Keratinocyte (primary cell): ENCODE data around the gene TOM1L2. TPM values are rescaled to one million over a fixed set of nuclear protein-coding genes. Genes with fewer than 3 reads are reported as not detected.

ENCODE experiments used
- DNase-seq: peaks from one replicate; pipeline ENCODE4 v3.0.0-alpha.2; 2011; ENCODE audit warnings: low read depth, missing footprints, low spot score
- FAIRE-seq: peaks from 2 replicates; lab custom pipeline; 2011; peaks lifted over from hg19 to GRCh38; lab: Jason Lieb, UNC
- H2AFZ ChIP-seq: 2 replicates; pipeline ENCODE4 v1.6.0; 2012; ENCODE audit warnings: low read length, control low read depth, inconsistent platforms; ENCODE audit not compliant: control insufficient read depth
- H3K27ac ChIP-seq: 2 replicates; pipeline ENCODE4 v1.5.1; 2011; ENCODE audit warnings: low read length; ENCODE audit not compliant: control insufficient read depth, insufficient read depth
- H3K27me3 ChIP-seq: 3 replicates; pipeline ENCODE4 v1.6.0; 2011; ENCODE audit warnings: low read length; ENCODE audit not compliant: control insufficient read depth, insufficient read depth; ENCODE audit errors: extremely low read depth
- H3K36me3 ChIP-seq, 2 experiments: 2 replicates in 1 of 2; 3 replicates in 1 of 2; pipeline ENCODE4 v1.5.1; 2011; ENCODE audit warnings: low read length in 2 of 2, mild to moderate bottlenecking in 1 of 2; ENCODE audit not compliant: control insufficient read depth in 2 of 2, insufficient read depth in 2 of 2; ENCODE audit errors: extremely low read depth in 1 of 2
- H3K4me1 ChIP-seq: 3 replicates; pipeline ENCODE4 v1.5.1; 2011; ENCODE audit warnings: low read length; ENCODE audit not compliant: control insufficient read depth, insufficient read depth; ENCODE audit errors: extremely low read depth
- H3K4me2 ChIP-seq: 3 replicates; pipeline ENCODE4 v1.6.0; 2011; ENCODE audit warnings: low read depth, low read length; ENCODE audit not compliant: control insufficient read depth, insufficient read depth; ENCODE audit errors: extremely low read depth
- H3K4me3 ChIP-seq, 3 experiments: fragments of 200-600 bp in 1 of 3; sonication (generic) in 1 of 3; 2 replicates in 2 of 3; 3 replicates in 1 of 3; pipeline ENCODE4 v1.5.1; 2011 to 2016; ENCODE audit warnings: low read length in 3 of 3, mild to moderate bottlenecking in 3 of 3, control low read depth in 2 of 3, inconsistent platforms in 1 of 3, low read depth in 1 of 3, mixed read lengths in 1 of 3, mixed run types in 1 of 3, moderate library complexity in 1 of 3; ENCODE audit not compliant: control insufficient read depth in 2 of 3, insufficient read depth in 2 of 3; ENCODE audit errors: extremely low read depth in 1 of 3
- H3K79me2 ChIP-seq: 2 replicates; pipeline ENCODE4 v1.6.0; 2012; ENCODE audit warnings: low read length; ENCODE audit not compliant: control insufficient read depth, insufficient read depth
- H3K9ac ChIP-seq: 3 replicates; pipeline ENCODE4 v1.6.0; 2011; ENCODE audit warnings: low read length; ENCODE audit not compliant: control insufficient read depth, insufficient read depth; ENCODE audit errors: extremely low read depth
- H3K9me1 ChIP-seq: 3 replicates; pipeline ENCODE4 v1.6.0; 2011; ENCODE audit warnings: low read length; ENCODE audit not compliant: control insufficient read depth, insufficient read depth; ENCODE audit errors: extremely low read depth
- H3K9me3 ChIP-seq: 2 replicates; pipeline ENCODE4 v1.5.1; 2012; ENCODE audit warnings: low read depth, low read length; ENCODE audit not compliant: control insufficient read depth
- H4K20me1 ChIP-seq: 3 replicates; pipeline ENCODE4 v1.6.0; 2011; ENCODE audit warnings: low read length; ENCODE audit not compliant: control insufficient read depth, insufficient read depth; ENCODE audit errors: extremely low read depth
- CTCF ChIP-seq, 3 experiments: IDR thresholded peaks in 1 of 3; conservative IDR thresholded peaks in 1 of 3; optimal IDR thresholded peaks in 1 of 3; 2 replicates in 2 of 3; 3 replicates in 1 of 3; pipeline versions ENCODE3 to v1.5.1; 2011; ENCODE audit warnings: low read length in 3 of 3, mild to moderate bottlenecking in 3 of 3, moderate library complexity in 2 of 3, control low read depth in 1 of 3, inconsistent platforms in 1 of 3; ENCODE audit not compliant: insufficient read depth in 2 of 3; ENCODE audit errors: extremely low read depth in 1 of 3
- EZH2 ChIP-seq: IDR thresholded peaks from one replicate; pipeline ENCODE4 v1.6.1; 2012; ENCODE audit warnings: inconsistent platforms, mild to moderate bottlenecking, low read length, moderate library complexity
- dilution Hi-C: fragments of 300-500 bp; cut with MboI; formaldehyde crosslinking; loops from one replicate; pipeline ENCODE4 v1.7.0; 2020; ENCODE audit warnings: low sequenced_read_pairs; ENCODE audit not compliant: extremely low pct_ligation_motif_present
- polyA plus RNA-seq, 5 experiments: library from polyadenylated mRNA; depleted of rRNA in 3 of 5; stranded (reverse) in 3 of 5; stranded (forward) in 1 of 5; unstranded in 1 of 5; fragments of >200 nt; gene quantifications; 1 replicate in 1 of 5; 2 replicates in 3 of 5; 3 replicates in 1 of 5; pipeline versions ENCODE4 v1.2.1 to v1.2.3, GENCODE V29; 2011 to 2012; ENCODE audit warnings: missing spikeins in 2 of 5, low read depth in 1 of 5, low replicate concordance in 1 of 5

TOM1L2 gene
- polyA plus RNA-seq, 1 donor (not counting 4 experiments of a cell fraction or from before 2014, with no cell fraction given), result 36.3 TPM

DNA sequence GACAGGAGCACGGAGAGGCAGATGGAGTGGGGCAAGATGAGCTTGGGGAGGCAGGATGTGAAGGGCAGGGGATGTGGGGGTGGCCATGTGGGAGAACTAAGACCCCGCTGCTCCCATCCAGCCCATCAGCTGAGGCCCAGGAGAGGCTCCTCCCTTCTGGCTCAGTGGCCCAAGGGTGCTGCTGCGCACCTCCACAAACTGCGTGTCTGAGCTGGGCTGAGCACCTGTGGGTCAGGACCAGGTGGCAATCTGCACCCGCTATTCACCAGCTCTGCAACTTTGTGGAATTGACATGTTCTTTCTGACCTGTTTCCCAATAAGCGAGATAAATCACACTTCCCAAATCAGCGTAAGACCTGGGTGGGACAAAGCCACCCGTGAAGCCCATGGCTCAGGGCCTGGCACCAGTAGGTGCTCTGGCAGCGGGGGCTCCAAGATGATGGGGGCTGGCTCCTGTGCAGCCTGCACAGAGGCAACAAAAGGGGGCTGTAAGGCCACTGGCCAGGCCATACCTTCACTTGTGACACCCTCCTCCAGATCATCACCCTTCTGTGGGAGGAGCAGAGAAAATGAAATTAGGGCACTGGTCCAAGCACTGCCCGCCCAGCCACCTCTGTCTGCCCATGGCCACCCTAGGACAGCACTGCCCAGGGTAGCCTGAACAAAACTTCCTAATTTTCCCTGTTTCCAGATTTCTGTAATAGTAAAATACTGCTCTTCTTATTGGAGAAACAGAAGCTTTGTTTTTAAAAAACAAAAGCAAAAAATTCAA, 123.7 kb downstream of the TOM1L2 start:
- DNase-seq (no peak), FAIRE-seq (no peak)
- Histone ChIP-seq H3K27me3 (no peaks in the 10 kb centered on the region), H3K36me3 (peaks cover 10 to 14% of the 10 kb centered on the region in 2 experiments), H3K4me3 (no peak overlapping the region), H3K4me1 (peaks cover 14% of the 10 kb centered on the region), H3K4me2 (no peak overlapping the region), H3K79me2 (no peaks in the 10 kb centered on the region), H3K27ac (no peak overlapping the region), H3K9me3 (no peaks in the 10 kb centered on the region), H4K20me1 (no peaks in the 10 kb centered on the region), H3K9me1 (no peaks in the 10 kb centered on the region), H3K9ac (no peak overlapping the region), H2AFZ (no peak overlapping the region)
- TF ChIP-seq CTCF (optimal IDR thresholded peaks at IDR 0.05 in 1 of 3, IDR thresholded peaks at IDR 0.05 in 1 of 3, conservative IDR thresholded peaks at IDR 0.05 in 1 of 3; ENCODE audit: extremely low read depth in 1 of 3, insufficient read depth in 2 of 3, low read length in 3 of 3) (no peak), EZH2 (no peak)
- dilution Hi-C loops, result no loop called here

GRCh38 chr17:17847726-17848125, 124.5 kb downstream of the TOM1L2 start:
- Histone ChIP-seq H3K27ac (no peak overlapping the region), H3K4me3 (no peak overlapping the region), H4K20me1 (no peaks in the 10 kb centered on the region), H3K9me3 (no peaks in the 10 kb centered on the region), H3K27me3 (no peaks in the 10 kb centered on the region), H3K36me3 (peaks cover 10 to 12% of the 10 kb centered on the region in 2 experiments), H2AFZ (no peak overlapping the region), H3K4me1 (peaks cover 15% of the 10 kb centered on the region), H3K9ac (no peak overlapping the region), H3K9me1 (no peaks in the 10 kb centered on the region), H3K4me2 (no peak overlapping the region), H3K79me2 (no peaks in the 10 kb centered on the region)
- dilution Hi-C loops, result no loop called here
- TF ChIP-seq CTCF (optimal IDR thresholded peaks at IDR 0.05 in 1 of 3, IDR thresholded peaks at IDR 0.05 in 1 of 3, conservative IDR thresholded peaks at IDR 0.05 in 1 of 3; ENCODE audit: extremely low read depth in 1 of 3, insufficient read depth in 2 of 3, low read length in 3 of 3), result no peak
- no peak for TF ChIP-seq EZH2
- FAIRE-seq (no peak), DNase-seq (no peak)
